Measurements from ENCODE around the gene NUDT4. TPM values are rescaled to one million over a fixed set of nuclear protein-coding genes. Genes with fewer than 3 reads are reported as not detected.

NUDT4 gene
- total RNA-seq, 2 donors from 2014 or later, result 59.7 to 66.9 TPM

DNA sequence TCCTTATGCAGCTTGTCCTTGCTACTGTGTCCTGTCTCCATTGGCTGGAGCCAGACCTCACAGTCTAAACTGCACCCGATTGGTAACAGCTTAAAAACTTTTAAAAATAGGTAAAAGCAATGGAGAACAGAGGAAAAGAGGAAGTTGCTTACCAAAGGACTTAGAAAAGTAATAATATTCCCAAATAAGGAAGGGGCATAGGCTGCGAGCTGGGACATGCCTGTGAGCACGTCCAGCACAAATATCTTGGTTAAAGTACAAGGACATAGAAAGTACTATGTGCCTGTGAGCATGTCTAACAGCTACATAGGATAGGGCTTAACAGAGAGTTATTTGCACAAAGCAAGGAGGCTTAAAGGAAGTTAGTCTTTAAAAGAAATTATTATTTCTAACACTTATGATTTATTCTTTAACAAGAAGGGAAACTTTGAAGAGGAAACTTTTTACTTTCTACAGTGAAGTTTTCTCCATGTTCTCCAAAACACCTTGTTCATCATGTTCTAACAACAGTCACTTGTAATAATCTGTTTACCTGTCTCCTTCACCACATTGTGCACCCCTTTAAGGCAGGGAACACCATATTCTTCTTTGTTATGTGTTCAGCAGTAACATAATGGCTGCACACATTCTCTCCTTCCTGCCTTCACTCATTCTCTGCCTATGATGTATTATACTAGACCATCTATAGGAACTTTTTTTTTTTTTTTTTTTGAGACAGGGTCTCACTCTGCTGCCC is 73.9 kb downstream of the NUDT4 start:
- no peak for DNase-seq
- 45 to 48% methylated on average over 3 of the region's 3 CpGs for WGBS, 2 donors
- intact Hi-C loops (cut with DNase I), result no loop called here
- H3K27ac ChIP-seq, result no peak overlapping the region
- no peaks in the 10 kb centered on the region for H3K9me3 ChIP-seq
- H3K4me3 ChIP-seq, result no peak overlapping the region
- peaks cover 3% of the 10 kb centered on the region for H3K4me1 ChIP-seq
- no peaks in the 10 kb centered on the region for H3K36me3 ChIP-seq (replicated peaks in 1 of 2; ENCODE audit: insufficient read depth in 1 of 2, low read depth in 2 of 2)
- ATAC-seq, result no peak
- no peak for TF ChIP-seq POLR2A (IDR thresholded peaks at IDR 0.05)
- TF ChIP-seq, protein P1, sequence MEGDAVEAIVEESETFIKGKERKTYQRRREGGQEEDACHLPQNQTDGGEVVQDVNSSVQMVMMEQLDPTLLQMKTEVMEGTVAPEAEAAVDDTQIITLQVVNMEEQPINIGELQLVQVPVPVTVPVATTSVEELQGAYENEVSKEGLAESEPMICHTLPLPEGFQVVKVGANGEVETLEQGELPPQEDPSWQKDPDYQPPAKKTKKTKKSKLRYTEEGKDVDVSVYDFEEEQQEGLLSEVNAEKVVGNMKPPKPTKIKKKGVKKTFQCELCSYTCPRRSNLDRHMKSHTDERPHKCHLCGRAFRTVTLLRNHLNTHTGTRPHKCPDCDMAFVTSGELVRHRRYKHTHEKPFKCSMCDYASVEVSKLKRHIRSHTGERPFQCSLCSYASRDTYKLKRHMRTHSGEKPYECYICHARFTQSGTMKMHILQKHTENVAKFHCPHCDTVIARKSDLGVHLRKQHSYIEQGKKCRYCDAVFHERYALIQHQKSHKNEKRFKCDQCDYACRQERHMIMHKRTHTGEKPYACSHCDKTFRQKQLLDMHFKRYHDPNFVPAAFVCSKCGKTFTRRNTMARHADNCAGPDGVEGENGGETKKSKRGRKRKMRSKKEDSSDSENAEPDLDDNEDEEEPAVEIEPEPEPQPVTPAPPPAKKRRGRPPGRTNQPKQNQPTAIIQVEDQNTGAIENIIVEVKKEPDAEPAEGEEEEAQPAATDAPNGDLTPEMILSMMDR (IDR thresholded peaks at IDR 0.05), result no peak
- no peaks in the 10 kb centered on the region for H3K27me3 ChIP-seq

DNA sequence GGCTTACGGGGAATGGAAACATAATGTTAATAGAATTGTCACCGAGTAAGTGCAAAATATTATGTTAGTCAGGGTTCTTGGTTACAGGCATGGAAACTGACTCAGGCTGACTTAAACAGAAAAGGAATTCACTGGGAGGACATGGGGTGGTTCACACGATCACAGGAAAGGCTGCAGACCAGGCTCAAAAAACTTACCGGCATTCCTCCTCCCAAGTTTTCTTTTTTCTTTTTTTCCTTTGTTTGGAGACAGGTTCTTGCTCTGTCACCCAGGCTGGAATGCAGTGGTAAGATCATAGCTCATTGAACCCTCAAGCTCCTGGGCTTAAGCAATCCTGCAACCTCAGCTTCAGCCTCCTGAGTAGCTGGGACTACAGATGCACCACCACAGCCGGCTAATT is 75.9 kb downstream of the NUDT4 start:
- TF ChIP-seq, protein P1 (IDR thresholded peaks at IDR 0.05), result no peak
- TF ChIP-seq POLR2A (IDR thresholded peaks at IDR 0.05), result no peak
- no peak overlapping the region for H3K4me3 ChIP-seq
- H3K36me3 ChIP-seq (replicated peaks in 1 of 2; ENCODE audit: insufficient read depth in 1 of 2, low read depth in 2 of 2), result no peaks in the 10 kb centered on the region
- no peak overlapping the region for H3K27ac ChIP-seq
- H3K4me1 ChIP-seq, result peaks cover 3% of the 10 kb centered on the region
- DNase-seq, result no peak
- ATAC-seq, result no peak
- no peaks in the 10 kb centered on the region for H3K9me3 ChIP-seq
- H3K27me3 ChIP-seq, result no peaks in the 10 kb centered on the region
- WGBS, 2 donors, result 72 to 78% methylated on average over 5 of the region's 5 CpGs
- intact Hi-C loops (cut with DNase I), result no loop called here

- WGBS, 2 donors, result 60 to 65% methylated on average over 2 of the region's 2 CpGs
- no peaks in the 10 kb centered on the region for H3K4me1 ChIP-seq
Measured at GRCh38 chr12:93456077-93456476, 78.4 kb downstream of the NUDT4 start.

More at GRCh38 chr12:93456077-93456476, 78.4 kb downstream of the NUDT4 start:
- intact Hi-C loops (cut with DNase I), result no loop called here
- no peaks in the 10 kb centered on the region for H3K36me3 ChIP-seq (replicated peaks in 1 of 2; ENCODE audit: insufficient read depth in 1 of 2, low read depth in 2 of 2)
- H3K27me3 ChIP-seq, result no peaks in the 10 kb centered on the region
- no peak for DNase-seq
- H3K27ac ChIP-seq, result no peak overlapping the region
- H3K9me3 ChIP-seq, result no peaks in the 10 kb centered on the region
- no peak for TF ChIP-seq POLR2A (IDR thresholded peaks at IDR 0.05)
- TF ChIP-seq, protein P1 (IDR thresholded peaks at IDR 0.05), result no peak
- no peak overlapping the region for H3K4me3 ChIP-seq
- no peak for ATAC-seq

Other genes starting within 250 kb of the NUDT4 start
- 10 to 100 TPM in 1 of 2 donors, 1 to 10 TPM in 1; 6.9 to 11.2 TPM for gene UBE2N, start 64.0 kb downstream of the NUDT4 start, total RNA-seq
- gene MRPL42, start 89.6 kb downstream of the NUDT4 start, total RNA-seq, result 10 to 100 TPM; 11.9 to 21.4 TPM
- gene SOCS2, start 194.8 kb downstream of the NUDT4 start, total RNA-seq, result 10 to 100 TPM; 16.3 to 50.4 TPM